ENCODE data around the gene LVRN. TPM values are rescaled to one million over a fixed set of nuclear protein-coding genes. Genes with fewer than 3 reads are reported as not detected.

LVRN gene
- total RNA-seq, 4 donors from 2014 or later = 0.55 to 3.0 (median 1.7) TPM

- TF ChIP-seq CTCF (IDR thresholded peaks at IDR 0.05) = no peak
- no peak for TF ChIP-seq POLR2A (IDR thresholded peaks at IDR 0.05)
- WGBS, 2 donors = 81 to 89% methylated on average over 2 of the region's 2 CpGs
- DNase-seq (ENCODE audit: low spot score in 2 of 2) = no peak
- no peak overlapping the region for H3K4me3 ChIP-seq (ENCODE audit: low read depth, poor library complexity, severe bottlenecking)
- intact Hi-C loops (cut with DNase I; ENCODE audit: low total_unique reads) = no loop called here
Measured at GRCh38 chr5:116062352-116062751, 100.1 kb downstream of the LVRN start.

GRCh38 chr5:116063950-116064349 lies 101.7 kb downstream of the LVRN start:
- intact Hi-C loops (cut with DNase I; ENCODE audit: low total_unique reads) = no loop called here
- TF ChIP-seq POLR2A (IDR thresholded peaks at IDR 0.05) = no peak
- no peak for TF ChIP-seq CTCF (IDR thresholded peaks at IDR 0.05)
- H3K4me3 ChIP-seq (ENCODE audit: low read depth, poor library complexity, severe bottlenecking) = no peak overlapping the region
- DNase-seq (ENCODE audit: low spot score in 2 of 2) = no peak
- WGBS, 2 donors = 69 to 80% methylated on average over 3 of the region's 3 CpGs

GRCh38 chr5:116068028-116068632 lies 105.9 kb downstream of the LVRN start:
- H3K4me3 ChIP-seq (ENCODE audit: low read depth, poor library complexity, severe bottlenecking) = no peak overlapping the region
- DNase-seq (ENCODE audit: low spot score in 2 of 2) = peak in 1 of 2 donors; percentile 38
- 17 to 23% methylated on average over 4 of the region's 4 CpGs for WGBS, 2 donors
- intact Hi-C loops (cut with DNase I; ENCODE audit: low total_unique reads) = no loop called here
- TF ChIP-seq CTCF (IDR thresholded peaks at IDR 0.05) (no peak), POLR2A (IDR thresholded peaks at IDR 0.05) (no peak)

GRCh38 chr5:116071211-116071610 lies 108.9 kb downstream of the LVRN start:
- intact Hi-C loops (cut with DNase I; ENCODE audit: low total_unique reads) = no loop called here
- 86 to 91% methylated on average over 1 of the region's 1 CpG for WGBS, 2 donors
- TF ChIP-seq CTCF (IDR thresholded peaks at IDR 0.05) = no peak
- TF ChIP-seq POLR2A (IDR thresholded peaks at IDR 0.05) = no peak
- no peak overlapping the region for H3K4me3 ChIP-seq (ENCODE audit: low read depth, poor library complexity, severe bottlenecking)
- no peak for DNase-seq (ENCODE audit: low spot score in 2 of 2)

GRCh38 chr5:116075191-116075831 lies 113.0 kb downstream of the LVRN start:
- intact Hi-C loops (cut with DNase I; ENCODE audit: low total_unique reads) = no loop called here
- H3K4me3 ChIP-seq (ENCODE audit: low read depth, poor library complexity, severe bottlenecking) = no peak overlapping the region
- no peak for DNase-seq (ENCODE audit: low spot score in 2 of 2)
- WGBS, 2 donors = 43 to 46% methylated on average over 6 of the region's 6 CpGs
- TF ChIP-seq POLR2A (IDR thresholded peaks at IDR 0.05) = no peak

GRCh38 chr5:116076496-116076895 lies 114.2 kb downstream of the LVRN start:
- no peak for DNase-seq (ENCODE audit: low spot score in 2 of 2)
- WGBS, 2 donors = 48 to 49% methylated on average over 1 of the region's 1 CpG
- no peak for TF ChIP-seq CTCF (IDR thresholded peaks at IDR 0.05)
- no peak for TF ChIP-seq POLR2A (IDR thresholded peaks at IDR 0.05)
- H3K4me3 ChIP-seq (ENCODE audit: low read depth, poor library complexity, severe bottlenecking) = no peak overlapping the region
- intact Hi-C loops (cut with DNase I; ENCODE audit: low total_unique reads) = no loop called here

Other genes with a start within 250 kb of the LVRN start
- 10 to 100 TPM in 2 of 4 donors, 1 to 10 TPM in 2; 3.5 to 17.9 (median 8.9) TPM for gene CDO1, start 145.8 kb upstream of the LVRN start, total RNA-seq
- 10 to 100 TPM; 29.7 to 52.7 (median 34.8) TPM for gene ATG12, start 120.9 kb upstream of the LVRN start, total RNA-seq
- 100 to 1,000 TPM in 1 of 4 donors, 10 to 100 TPM in 3; 53.3 to 198 (median 72.8) TPM for gene AP3S1, start 120.5 kb upstream of the LVRN start, total RNA-seq
- not detected for gene ARL14EPL, start 70.0 kb downstream of the LVRN start, total RNA-seq
- 10 to 100 TPM; 10.8 to 22.1 (median 15.1) TPM for gene COMMD10, start 122.5 kb downstream of the LVRN start, total RNA-seq